ENCODE measurements around the gene PFKFB4.

Gene PFKFB4

DNA sequence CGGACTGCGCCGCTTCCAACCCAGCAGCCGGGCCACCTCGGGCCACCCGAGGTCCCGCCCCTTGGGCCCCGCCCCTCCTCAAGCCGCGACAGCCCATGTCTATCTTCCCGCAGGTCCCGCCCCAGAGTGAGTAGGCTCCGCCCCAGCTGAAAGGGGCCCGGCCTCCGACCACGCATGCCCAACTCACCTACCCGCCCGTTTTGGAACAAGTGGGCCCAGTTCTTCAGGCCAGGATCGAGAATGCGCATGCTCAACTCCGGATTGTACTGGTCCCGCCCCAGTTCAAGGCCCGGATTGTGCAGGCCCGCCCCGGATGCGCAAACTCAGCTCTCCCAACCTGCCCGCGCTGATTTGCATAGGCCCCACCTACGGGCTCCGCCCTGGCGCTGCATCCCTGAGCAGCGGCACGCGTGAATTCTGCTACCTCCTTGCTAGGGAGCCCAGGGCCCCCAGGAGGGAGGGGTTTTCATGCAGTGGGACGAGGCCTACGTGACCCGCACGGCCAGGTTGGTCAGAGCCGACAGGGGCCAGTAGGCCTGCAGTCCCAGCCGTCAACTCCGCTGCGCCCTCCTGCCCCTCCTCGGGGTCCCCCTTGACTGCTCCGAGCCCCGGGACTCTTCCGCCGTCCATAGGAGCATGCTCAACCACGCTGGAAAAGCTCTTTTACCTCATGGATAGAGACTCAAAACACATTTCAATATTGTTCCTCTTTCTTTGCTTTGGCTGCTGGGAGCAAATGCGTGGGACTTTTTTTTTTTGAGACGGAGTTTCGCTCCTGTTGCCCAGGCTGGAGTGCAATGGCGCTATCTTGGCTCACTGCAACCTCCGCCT is at the start of gene PFKFB4:
Gene PFKFB4, minus strand, starts transcription at position 8 of the 831 bp plus-strand sequence. CDS start 26 bp downstream, outside the sequence.
- peak; percentile 100 for DNase-seq

DNA sequence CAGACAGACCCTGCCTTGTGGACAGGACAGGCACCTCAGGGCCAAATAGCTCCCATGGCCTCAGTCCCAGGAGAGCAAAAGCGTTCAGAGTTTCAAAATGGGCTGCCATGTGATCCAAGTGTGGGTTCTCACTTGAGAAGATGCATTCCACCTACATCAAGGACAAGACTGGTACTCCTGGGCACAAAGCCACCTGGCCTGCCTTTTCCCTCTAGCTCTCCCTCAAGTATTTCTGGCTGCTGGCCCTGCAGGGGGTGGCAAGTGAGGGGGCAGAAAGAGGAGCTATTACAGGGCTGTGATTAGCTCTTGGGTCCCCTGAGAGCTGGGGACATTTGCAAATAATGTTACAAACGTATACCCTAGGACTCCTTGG is 45.0 kb upstream of the PFKFB4 start:
- no peak for DNase-seq

DNA sequence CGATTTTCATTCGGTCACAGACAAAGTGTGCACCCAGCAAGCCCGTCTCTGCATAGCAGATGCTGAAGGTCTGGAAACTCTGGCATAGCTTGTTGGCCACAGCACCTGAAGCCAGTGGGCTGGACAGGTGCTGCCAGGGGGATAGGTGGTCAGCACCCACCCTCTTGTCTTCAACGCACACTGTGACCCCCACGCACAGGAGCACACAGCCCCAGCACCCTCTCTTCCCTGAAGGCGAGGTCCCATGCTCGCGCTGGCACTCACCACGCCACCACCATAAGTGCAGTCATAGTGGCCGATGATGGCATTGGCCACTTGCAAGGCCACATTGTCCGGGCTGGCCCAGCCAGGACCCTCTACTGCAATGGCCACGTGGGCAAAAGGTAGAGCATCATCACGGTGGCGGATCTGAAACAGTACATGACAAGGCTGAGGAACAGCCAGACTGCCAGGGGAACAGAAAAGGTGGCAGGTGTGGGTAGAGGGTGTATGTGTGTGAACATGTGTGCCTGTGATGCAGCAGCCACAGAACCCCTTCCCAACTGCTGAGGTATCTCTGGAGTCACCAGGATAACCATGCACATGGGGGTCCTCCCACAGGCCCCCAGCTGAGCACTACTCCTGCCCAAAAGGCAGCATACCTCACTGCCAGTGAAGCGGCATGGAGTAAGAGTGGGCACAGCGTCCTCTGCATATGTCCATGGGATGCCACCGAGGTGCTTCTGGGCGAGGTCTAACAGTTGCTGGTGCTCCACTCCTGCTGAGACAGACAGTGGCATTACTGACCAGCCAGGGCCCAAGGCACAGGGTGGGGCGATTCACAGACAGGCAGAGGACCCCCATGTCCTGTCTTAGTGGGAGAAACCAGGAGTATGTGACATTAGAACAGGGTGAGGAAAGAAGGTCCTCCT is 44.4 kb upstream of the PFKFB4 start:
- DNase-seq, result no peak

DNA sequence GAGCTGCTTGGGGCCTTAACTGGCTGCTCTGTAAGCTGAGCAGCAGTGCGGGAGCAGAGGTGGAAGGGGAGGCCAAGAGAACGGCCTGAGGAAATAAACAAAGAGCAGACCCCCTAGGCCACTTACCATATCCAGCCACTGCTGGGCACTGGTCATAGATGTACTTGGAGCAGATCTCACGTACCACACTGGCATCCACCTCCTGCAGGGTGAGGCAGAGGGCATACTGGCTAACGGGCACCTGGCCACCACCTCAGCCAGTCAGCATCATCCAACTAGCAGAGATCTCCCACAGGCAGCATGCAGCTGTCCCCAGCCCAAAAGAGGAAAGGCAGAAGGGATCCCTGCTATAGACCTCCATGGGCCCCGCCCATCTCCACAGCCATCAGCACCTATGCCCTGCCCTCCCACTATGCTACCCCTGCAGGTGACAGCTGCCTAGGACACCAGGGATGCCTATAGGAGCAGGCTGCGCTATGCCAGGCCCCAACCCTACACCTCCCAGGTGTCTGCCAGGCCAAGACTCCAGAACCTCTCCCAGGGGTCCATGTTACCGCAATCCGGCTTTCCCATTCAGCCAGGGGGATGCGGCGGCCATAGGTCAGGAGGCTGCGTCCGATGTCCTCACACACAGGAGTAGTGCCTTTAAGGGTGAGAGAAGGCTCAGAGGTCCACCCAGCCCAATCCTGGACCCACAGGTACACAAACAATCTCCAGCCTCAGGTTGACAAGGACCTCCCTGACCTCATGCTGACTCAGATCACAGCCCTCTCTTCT is 43.1 kb upstream of the PFKFB4 start:
- DNase-seq, result no peak

DNA sequence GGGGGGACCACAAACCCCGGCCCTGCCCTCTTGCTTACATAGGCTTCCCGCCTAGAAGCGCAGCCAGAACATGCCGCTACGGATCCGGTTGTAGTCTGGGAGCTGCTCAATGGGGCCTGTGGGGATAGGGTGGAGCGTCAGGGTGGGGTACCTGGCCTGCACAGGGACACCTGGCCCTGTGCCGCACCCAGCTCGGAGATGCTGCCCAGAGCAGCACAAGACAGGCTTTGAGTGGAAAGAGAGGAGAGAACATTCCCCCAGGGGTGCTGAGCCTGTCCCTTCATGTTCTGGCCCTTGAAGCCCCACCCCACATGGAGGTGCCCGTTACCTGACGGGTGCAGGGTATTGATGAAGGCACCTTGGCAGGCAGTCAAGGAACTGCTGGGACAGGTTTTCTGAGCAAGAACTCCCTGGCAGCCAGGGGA is 42.5 kb upstream of the PFKFB4 start:
- no peak for DNase-seq

DNA sequence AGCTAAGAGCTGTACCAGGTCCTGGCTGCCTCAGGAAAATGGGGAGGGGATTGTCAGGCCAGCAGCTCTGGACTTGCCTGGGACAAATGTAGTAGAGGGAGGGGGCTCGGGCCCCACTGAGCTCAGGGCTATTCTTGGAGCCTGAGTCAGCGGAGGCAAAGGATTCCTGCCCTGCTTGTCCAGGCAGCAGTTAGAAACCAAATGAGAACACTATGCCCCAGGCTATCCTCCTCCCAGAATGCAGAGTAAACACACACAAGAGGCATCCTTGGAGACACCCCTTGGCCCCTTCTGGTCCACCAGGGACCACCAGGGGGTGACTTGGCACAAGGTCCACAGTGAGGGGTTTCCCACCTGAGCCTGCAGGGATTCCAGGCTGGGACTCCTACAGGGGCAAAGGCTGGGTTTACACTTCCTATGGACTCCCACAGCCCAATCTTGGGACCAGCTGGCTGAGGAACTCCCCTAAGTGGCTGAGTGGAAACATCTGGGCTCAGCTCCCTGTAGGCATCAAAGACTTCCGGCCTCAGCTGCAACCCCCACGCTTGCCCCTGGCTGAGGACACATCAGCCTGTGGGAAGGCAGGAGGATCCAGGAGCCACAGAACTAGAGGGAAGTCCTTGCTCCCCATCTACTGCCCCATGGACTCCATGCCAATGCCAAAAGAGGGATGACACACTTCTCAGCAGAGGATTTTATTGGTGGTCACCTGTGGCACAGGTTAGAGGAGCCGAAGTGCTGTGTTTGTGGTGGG is 41.9 kb upstream of the PFKFB4 start:
- DNase-seq, result peak; percentile 99

DNA sequence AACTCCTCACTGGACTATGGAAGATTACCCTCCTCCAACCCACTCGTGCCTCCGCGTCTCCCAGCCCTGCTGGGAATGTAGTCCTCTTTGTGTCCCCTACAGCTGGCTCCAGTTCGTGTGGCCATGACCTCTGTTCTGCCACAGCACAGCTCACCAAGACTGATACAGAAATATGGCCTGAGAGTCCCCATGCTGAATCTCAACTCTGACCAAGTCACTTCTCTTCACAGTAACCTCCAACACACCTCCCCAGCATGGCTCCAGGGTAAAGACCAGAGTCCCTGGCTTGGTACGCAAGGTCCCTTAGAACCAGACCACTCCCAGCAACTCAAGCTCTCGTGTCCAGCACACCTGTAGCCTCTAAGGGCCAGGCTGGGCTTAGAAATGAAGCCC is 40.8 kb upstream of the PFKFB4 start:
- DNase-seq, result no peak

DNA sequence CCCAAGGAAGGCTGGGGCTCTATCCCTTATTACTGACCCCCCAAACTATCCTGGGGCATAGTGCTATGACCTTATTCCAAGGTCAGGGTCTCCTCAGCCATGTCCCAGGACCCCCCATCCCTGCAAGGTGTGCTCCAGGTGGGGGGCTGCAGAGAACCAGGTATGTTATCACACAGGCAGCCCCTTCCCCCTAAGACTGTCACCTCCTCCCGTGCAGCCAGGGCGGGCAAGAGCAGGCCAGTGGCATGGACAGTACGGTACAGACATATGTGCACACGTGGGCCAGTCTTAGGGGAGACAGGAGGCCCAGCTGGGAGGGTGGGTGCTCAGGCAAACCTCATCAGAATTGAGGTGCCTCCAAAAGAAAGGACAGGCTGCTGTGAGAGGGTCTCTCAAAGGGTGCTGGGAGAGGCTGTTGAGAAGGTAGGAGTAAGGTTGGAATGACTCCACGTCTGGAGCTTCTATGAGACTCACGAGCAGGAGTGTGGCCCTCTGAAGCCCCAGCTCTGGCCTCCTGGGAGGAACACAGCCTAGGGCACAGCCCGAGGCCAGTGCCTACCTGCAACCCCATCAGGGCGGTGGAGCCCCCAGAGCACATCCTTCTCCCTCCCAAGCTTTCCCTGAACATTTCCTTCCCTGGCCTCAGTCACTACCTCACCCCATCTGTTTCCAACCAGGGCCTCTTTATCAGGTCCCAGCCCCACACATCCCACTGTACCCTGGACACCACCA is 40.2 kb upstream of the PFKFB4 start:
- no peak for DNase-seq

DNA sequence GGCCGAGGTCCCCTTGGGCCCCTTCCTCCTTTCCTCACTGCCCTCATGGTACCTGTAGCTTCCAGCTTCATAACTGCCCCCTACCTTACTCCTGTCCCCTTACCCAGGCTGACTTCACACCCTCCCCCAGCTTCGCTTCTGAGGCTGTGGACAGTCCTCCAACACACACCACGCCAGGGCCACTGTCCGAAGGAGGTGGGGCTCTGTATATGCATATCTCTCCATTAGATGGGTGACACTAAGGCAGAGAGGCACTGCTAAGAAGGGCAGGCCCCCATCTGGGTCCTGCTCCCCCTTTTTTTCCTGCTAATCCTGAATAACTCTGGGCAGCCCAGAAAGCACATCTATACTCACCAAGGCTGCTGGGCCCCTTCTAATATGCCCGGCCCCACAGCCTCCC is 39.6 kb upstream of the PFKFB4 start:
- no peak for DNase-seq

DNA sequence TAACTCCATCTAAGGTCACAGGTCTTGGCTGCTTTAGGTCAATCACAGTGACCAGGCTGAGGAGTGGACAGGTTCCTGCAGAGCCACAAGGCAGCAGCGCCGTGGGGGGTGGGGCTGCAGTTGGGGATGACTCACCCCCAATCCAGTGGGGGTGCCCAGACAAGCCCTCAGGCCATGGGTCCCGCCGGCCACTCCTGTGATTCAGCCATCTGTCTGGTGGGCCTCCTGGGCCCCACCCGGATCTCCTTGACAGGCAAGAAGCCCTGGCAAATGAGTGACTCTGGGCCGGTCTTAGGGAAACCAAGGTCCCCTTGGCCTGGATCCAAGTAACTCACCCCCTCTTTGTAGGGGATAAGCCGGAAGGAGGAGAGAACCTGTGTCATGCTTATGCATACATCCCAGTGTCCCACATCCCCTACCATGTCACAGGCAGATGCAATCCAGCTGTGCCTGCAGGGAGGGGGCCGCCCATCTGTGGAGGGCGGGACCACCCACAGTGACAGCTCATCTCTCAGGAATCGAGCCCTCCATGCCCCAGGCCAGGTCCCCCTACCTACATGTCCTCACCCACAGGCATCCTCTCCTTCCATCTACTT is 39.0 kb upstream of the PFKFB4 start:
- DNase-seq, result peak; percentile 99

DNA sequence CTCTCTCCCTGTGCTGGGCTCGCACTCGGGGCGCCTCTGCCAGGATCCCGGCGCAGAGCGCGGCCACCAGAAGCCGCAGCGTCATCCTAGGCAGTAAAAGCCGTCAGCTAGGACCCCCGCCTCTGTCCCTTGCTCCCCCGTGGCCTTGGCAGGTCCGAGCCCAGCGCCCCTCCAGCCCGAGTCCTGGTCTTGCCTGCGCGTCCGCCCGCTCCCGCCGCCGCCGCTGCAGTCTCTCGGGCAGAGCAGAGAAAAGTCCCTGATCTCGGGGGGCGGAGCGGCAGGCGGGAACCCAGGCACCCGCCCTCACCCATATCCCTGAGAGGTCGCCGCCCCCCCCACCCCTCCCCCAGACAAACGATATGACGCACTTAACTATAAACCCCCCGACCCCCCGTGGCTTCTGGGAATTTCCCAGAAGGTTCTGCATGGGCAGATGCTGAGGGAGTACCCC is 38.5 kb upstream of the PFKFB4 start, which contains the start of gene COL7A1:
Gene COL7A1, minus strand, starts transcription at position 255 of the 451 bp plus-strand sequence. Its CDS starts 170 bp downstream, at position 85.
- no peak for DNase-seq

DNA sequence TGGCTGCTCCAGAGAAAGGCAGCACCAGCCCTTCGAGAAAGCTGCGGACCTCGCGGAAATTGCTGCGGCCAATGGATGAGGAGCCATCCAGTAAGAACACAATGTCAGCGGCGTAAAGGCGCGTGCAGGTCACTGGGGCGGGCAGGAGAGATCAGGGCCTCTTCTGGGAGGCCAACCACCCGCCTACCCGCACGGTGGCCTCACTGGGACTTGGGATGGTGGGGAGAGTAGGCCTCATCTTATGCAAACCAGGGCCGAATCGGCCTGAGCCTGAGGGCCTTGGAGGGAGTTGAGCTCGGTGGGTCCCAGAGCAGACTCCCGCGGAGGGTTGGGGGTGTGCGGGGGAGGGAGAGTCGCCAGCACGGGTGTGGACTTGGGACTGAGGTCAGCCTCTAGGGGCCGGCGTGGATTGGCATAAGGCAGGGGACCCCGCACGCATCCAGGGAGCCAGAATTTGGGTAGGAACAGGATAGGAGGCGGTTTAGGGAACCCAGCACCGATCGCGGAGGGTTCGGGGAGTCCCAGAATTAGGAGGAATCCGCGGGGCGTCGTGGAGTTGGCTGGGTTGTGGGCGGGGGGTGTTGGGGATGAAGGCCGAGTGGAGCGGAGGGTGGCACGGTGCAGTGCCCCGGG is 37.9 kb upstream of the PFKFB4 start:
- DNase-seq, result no peak

DNA sequence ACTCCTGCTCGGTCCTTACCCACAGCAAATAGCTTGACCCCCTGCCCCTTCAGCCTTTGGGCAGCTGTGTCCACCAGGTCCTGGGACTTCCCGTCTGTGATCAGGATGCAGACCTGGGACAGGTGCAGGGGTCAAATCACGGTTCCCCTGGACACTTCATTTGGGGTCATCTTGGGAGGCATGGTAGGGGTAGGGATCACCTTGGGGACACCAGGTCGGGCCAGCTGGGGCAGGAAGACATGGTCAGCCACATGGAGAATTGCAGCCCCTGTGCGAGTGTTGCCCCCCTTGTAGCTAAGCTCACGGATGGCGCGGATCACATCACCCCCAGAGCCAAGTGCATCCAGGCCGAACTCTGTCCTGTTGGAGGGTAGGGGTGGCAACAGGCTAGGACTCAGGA is 36.7 kb upstream of the PFKFB4 start:
- DNase-seq, result no peak

DNA sequence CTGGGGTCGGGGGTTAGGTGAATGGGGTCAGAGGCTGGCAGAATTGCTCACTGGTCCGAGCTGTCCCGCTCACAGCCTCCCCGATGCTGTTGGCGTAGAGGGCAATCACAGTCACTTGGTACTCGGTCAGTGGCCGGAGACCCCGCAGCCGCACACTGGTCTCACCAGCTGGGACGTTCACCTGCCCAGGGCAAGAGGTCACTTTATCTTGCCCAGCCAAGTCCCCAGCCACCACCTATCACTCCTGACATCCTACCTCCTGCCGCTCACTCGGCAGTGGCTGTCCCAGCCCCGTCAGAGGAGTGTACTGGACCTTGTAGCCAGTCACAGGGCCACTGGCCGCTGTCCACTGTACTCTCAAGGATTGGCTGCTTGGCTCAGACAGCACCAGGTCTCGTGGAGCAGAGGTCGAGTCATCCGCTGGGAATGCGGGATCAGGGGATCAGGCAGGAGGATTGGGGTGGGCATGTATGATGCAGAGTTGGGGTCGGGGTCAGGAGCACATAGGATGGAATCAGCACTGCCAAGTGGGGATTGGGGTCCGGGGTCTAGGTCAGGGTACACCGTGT is 36.0 kb upstream of the PFKFB4 start:
- DNase-seq, result peak; percentile 80

DNA sequence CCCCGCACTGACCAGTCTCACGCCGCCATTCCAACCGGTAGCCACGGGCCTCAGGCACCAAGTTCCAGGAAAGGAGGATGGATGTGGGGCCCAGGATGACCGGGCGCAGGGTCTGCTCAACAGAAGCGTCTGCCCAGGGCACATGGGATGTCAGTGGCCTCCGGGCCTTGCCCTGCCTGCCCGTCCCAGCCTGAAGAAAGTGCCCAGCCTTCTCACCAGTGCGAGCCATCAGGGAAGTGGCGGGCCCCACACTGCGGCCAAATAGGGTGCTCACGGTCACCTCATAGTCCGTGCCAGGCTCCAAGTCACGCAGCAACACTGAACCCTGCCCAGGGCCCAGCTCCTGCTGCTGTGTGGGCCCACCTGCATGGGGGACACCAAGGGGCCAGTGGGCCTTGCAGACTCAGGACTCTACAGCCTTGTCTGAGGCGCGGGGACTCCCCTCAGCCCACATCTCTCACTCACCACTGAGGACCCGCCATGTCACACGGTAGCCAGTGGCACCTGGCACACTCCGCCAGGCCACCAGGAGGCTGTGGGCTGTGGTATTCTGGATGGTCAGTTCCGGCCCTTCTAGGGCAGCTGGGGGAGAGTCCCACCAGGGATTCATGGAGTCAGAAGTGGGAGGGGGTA is 35.4 kb upstream of the PFKFB4 start:
- DNase-seq, result no peak

DNA sequence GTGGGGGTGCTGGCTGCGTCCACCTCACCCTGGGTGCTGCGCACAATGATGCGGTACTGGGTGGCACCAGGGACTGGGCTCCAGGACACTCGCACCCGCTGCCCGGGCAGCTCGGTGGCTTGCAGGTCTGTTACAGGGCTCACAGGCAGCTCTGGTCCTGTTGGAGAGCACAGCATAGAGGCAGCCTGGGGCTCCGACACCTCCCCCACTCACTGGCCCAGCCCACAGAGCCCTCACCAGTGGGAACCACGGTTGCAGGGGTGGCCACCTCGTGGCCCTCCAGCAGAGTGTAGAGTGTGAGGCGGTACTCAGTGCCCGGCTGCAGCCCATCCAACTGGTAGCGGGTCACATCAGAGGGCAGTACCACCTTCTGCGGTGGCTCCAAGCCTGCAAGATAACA is 34.8 kb upstream of the PFKFB4 start:
- no peak for DNase-seq

DNA sequence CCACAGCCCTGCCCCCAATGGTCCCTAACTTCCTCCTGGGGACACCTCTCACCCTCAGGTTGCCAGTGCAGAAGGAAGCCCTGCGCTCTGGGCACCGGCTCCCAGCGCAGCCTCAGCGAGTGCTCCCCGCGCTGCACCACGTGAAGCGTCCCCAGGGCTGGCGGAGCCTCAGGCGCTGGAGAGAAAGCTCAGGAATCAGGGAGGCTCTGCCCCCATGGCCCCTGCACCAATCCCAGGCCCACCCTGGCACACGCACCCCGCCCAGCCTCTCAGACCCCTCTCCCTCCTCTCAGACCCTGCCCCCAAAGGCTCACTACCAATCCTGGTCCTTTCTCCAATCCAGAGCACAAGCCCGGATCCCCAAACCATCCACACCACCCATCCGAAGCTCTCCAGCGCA is 31.6 kb upstream of the PFKFB4 start:
- DNase-seq, result no peak

DNA sequence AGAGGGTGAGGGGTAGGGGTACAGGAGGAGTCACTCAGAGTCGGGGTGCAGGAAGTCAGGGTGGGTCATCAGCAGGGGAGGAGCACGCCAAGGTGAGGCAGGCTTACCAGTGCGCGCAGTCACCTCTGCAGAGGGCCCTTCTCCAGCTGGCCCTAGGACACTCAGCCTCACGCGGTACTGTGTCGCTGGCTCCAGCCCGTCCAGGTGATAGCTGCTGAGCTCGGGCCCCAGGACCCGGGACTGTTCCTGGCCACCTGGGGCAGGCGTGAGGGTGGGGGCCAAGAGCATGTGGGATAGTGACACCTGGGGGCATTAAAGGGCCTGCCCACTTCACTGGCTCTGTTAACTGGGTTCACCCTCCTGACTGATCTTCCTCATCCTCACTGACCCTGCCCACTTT is 31.1 kb upstream of the PFKFB4 start:
- DNase-seq, result no peak

DNA sequence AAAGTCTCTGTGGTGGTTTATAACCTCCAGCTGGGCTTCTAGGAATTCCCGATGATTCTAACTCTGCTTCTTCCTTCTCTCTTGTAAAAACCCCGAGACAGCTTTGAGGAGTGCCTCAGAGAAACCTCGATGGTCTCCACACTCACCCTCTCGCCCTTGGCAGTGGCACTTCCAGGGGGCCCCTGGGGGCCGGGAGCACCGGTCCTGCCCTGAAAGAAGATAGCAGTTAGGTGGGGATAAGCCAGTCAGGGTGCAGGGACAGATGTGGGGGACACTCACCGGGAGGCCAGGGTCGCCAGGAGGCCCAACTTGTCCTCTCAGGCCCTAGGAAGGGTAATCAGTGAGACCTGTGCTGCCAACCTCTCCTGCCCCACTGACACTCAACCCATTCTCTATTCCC is 28.8 kb upstream of the PFKFB4 start:
- DNase-seq, result no peak

DNA sequence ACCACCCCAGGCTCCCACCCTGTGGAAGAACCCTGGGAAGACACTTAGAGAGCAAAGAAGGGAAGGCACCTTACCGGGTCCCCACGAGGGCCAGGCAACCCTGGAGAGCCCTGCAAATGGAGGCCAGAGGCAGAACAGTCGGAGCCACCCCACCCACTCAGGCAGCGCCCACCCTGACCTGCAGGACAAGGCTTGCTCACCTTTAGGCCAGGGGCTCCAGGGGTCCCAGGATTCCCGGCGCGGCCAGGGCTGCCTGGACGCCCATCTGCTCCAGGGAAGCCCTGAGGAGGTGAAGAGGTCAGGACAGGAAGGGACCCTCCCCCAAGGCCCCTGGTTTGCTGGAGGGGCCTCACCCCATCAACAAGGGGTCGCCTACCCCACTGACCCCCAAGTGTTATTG is 28.2 kb upstream of the PFKFB4 start:
- DNase-seq, result no peak
